NB4 (cell line): Measurements from ENCODE around the gene AP5B1.

Source experiments
- DNase-seq: peaks from one replicate; pipeline ENCODE4 v3.0.0; 2010; ENCODE audit warnings: low read depth
- H3K4me3 ChIP-seq: one replicate; pipeline ENCODE4 v1.5.1; 2011; ENCODE audit warnings: mild to moderate bottlenecking, low read depth, low read length, moderate library complexity
- MYC ChIP-seq: IDR thresholded peaks from 2 replicates; pipeline ENCODE4 v1.6.1; 2011; ENCODE audit warnings: low read depth, low read length
- POLR2A ChIP-seq: IDR thresholded peaks from 2 replicates; pipeline ENCODE4 v1.6.1; 2011; ENCODE audit warnings: mild to moderate bottlenecking; ENCODE audit not compliant: insufficient read length; ENCODE audit errors: extremely low read depth
- TF ChIP-seq, protein P1 (sequence below): IDR thresholded peaks from 2 replicates; pipeline ENCODE4 v1.6.1; 2011; ENCODE audit warnings: low read depth, low read length
- TF ChIP-seq, protein P2 (sequence below): IDR thresholded peaks from one replicate; pipeline ENCODE4 v1.5.1; 2012; ENCODE audit warnings: low read depth, low read length

The AP5B1 gene, protein sequence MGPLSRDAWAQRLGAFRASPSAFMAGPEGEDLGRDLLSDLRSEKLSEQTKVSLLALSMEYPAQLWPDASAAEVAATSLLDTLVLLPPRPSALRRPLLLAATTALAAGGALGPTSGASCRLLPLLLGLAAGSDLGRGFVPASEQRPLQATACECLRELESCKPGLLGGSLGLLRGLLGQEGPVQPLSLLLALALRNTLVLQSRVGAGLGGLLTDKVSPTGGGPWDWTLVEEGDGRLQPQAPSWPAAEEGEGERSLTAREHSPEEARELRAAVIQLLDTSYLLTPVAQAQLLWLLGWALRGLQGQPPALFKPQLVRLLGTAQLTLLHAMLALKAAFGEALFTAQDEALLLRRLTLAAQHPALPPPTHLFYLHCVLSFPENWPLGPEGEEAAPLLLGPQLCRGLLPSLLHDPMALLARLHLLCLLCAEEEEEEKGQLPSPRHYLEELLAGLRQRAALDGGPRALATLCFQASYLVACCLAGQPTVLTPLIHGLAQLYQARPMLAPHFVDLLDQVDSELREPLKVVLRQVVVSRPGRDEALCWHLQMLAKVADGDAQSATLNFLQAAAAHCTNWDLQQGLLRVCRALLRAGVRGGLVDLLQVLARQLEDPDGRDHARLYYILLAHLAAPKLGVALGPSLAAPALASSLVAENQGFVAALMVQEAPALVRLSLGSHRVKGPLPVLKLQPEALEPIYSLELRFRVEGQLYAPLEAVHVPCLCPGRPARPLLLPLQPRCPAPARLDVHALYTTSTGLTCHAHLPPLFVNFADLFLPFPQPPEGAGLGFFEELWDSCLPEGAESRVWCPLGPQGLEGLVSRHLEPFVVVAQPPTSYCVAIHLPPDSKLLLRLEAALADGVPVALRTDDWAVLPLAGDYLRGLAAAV

DNA sequence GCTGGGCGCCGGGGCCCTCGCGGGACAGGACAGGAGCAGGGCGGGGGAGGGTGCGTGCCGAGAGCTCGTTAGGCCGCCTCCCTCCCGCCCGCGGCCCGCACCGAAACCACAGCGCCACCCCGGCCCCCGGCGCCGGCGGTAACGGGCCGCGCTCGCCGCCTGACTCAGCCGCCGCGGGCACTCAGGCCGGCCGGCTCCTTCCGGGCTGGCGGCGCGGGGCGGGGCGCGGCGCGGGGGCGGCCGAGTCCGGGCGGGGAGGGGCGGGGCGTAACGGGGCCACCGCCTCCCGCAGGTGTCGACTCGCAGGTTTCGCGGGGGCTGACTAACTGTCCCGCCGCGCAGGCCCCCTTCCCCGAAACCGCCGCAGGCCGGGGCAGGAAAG is at the start of gene AP5B1:
AP5B1 (minus strand) TSS at position 207 of the 382 bp plus-strand sequence. CDS start 385 bp downstream, outside the sequence.
- peak; percentile 77 for DNase-seq
- H3K4me3 ChIP-seq, result peak within 1 kb of the TSS; percentile 82
- TF ChIP-seq POLR2A (peak; percentile 73), MYC (no peak)

DNA sequence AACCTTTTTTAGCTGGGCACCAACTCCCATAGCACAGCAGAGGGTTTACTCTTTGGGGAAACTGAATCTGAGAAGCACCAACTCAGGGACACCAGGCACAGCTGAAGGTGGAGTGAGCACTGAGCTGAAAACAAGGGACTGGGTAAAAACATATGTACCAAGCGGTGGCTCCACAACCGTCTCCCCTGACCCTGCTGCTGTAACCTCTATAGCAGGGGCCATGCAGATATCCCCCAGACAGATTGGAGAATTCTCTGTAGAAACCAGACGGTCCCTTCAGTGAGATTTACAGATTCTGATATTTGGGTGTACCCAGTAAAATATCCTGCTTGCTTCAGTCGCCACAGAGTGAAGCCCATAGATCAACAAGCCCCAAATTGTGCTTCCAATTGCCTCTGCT is 48.7 kb upstream of the AP5B1 start:
- TF ChIP-seq, protein P1, sequence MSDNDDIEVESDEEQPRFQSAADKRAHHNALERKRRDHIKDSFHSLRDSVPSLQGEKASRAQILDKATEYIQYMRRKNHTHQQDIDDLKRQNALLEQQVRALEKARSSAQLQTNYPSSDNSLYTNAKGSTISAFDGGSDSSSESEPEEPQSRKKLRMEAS, result no peak
- no peak for TF ChIP-seq POLR2A
- TF ChIP-seq MYC, result no peak
- TF ChIP-seq, protein P2, sequence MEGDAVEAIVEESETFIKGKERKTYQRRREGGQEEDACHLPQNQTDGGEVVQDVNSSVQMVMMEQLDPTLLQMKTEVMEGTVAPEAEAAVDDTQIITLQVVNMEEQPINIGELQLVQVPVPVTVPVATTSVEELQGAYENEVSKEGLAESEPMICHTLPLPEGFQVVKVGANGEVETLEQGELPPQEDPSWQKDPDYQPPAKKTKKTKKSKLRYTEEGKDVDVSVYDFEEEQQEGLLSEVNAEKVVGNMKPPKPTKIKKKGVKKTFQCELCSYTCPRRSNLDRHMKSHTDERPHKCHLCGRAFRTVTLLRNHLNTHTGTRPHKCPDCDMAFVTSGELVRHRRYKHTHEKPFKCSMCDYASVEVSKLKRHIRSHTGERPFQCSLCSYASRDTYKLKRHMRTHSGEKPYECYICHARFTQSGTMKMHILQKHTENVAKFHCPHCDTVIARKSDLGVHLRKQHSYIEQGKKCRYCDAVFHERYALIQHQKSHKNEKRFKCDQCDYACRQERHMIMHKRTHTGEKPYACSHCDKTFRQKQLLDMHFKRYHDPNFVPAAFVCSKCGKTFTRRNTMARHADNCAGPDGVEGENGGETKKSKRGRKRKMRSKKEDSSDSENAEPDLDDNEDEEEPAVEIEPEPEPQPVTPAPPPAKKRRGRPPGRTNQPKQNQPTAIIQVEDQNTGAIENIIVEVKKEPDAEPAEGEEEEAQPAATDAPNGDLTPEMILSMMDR, result no peak
- DNase-seq, result no peak
- H3K4me3 ChIP-seq, result no peak overlapping the region

DNA sequence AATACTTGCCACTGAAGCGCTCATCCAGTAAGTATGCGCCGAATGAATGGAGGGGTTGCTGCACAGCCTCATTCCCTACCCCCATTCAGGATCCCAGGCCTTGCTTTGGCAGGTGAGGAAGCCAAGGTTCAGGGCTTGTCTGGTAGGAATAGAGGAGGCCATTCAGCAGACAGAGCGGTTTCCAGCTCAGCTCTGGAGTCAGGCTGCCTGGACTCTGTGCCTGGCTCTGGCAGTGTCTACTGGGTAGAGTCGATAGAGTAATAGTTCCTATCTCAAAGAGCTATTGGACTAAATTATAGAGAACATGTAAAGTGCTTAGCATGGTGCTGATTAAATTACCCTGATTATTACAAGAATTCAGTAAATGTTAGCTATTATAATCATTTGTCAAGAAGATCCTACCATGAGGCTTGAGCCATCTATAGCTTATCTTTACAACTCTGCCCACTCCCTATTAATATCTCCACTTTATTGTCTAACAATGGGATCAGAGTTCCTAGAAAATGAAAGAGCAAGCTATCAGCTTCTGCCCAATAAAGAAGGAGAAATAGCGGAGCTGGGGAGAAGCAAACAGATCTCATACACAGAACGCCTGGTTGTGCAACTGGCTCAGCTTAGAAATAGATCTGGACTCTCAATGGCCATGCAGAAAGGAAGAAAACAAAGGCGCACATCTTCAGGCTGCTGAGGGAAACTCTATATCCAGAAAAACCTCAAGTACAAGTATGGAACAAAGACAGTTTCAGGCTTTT is 46.4 kb upstream of the AP5B1 start:
- no peak for DNase-seq
- H3K4me3 ChIP-seq, result no peak overlapping the region
- TF ChIP-seq, protein P2, result no peak
- TF ChIP-seq POLR2A, result no peak
- TF ChIP-seq MYC, result no peak
- TF ChIP-seq, protein P1, result no peak

DNA sequence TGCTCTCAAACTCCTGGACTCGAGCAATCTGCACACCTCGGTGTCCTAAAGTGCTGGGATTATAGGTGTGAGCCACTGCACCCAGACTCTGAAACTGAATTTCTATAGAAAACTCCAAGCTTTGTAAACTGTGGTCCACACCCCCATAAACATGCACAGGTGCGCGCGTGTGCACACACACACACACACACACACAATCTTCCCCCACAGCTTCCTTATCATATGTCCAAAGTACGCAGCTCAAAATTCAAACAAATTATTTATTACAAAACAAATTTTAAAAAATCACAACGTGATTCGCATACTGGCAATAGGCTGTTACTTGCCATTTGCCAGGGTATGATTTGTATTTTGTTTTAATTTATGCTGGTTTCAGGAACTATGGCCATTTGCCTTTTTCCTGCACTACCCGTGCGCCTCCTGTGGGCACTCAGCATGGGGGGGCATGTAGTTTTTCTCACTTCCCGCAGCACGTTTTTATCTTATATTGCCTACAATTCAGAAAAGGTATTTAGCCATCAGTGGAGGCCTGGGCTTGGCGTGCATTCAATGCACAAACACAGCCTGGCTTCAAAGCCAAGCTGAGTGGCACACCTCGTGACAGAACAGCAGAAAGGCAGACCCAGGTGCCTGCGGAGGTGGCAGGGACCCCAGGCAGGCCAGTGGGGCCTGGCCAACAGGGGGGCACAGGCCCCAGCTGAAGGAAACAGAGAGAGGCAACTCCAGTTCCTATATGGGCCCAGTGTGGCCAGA is 42.2 kb upstream of the AP5B1 start:
- TF ChIP-seq, protein P1, result no peak
- TF ChIP-seq POLR2A, result no peak
- no peak for TF ChIP-seq MYC
- TF ChIP-seq, protein P2, result no peak
- DNase-seq, result no peak

DNA sequence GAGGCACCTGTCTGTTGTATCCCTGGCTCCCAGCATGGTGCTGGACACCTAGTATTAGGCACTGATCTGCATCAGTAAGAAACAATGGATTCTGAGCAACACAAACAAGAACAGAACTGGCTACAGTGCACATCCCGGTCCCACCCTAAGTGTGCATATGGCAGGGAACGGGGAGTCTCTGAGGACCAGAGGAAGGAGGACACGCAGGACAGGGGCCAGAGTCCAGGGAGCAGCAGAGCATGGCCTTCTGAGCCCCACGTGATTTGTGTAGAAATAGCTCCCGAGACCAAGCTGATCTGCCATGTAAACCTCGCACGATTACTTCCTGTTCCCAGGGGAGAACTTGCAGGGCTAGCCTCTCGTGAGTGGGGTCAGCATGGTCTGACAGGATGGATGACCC is 40.3 kb upstream of the AP5B1 start:
- TF ChIP-seq, protein P2, result no peak
- TF ChIP-seq POLR2A, result no peak
- H3K4me3 ChIP-seq, result no peak overlapping the region
- no peak for DNase-seq

More for the DNA sequence above, 42.2 kb upstream of the AP5B1 start:
- H3K4me3 ChIP-seq, result no peak overlapping the region
